Calu3 (cell line): ENCODE data around the gene FAM50A. TPM values are rescaled to one million over a fixed set of nuclear protein-coding genes. Genes with fewer than 3 reads are reported as not detected.

Experiments
- BruUV-seq: library from RNA; stranded (reverse); fragments of 400-500 nt; replicated peaks from 2 replicates; lab custom pipeline; 2021; lab: Mats Ljungman, UMichigan
- CTCF ChIA-PET: fragments of 300-600 bp; sonication (Branson Sonifier 250); formaldehyde crosslinking; loops from one replicate; lab custom pipeline; 2022; ENCODE audit warnings: antibody characterized with exemption; lab: Charles Lee
- DNase-seq: peaks from one replicate; pipeline ENCODE4 v3.0.0; 2022
- H3K27ac Mint-ChIP-seq: one replicate; pipeline ENCODE4 v1.8.0; 2022; ENCODE audit warnings: mixed read lengths; ENCODE audit not compliant: unreplicated experiment
- H3K27me3 Mint-ChIP-seq: one replicate; pipeline ENCODE4 v1.8.0; 2022; ENCODE audit warnings: mixed read lengths; ENCODE audit not compliant: unreplicated experiment
- H3K36me3 Mint-ChIP-seq: one replicate; pipeline ENCODE4 v1.8.0; 2022; ENCODE audit warnings: mild to moderate bottlenecking, moderate library complexity, mixed read lengths; ENCODE audit not compliant: insufficient read depth, unreplicated experiment
- H3K4me1 Mint-ChIP-seq: one replicate; pipeline ENCODE4 v1.8.0; 2022; ENCODE audit warnings: mild to moderate bottlenecking, low read depth, mixed read lengths; ENCODE audit not compliant: unreplicated experiment
- H3K4me3 Mint-ChIP-seq: one replicate; pipeline ENCODE4 v1.8.0; 2022; ENCODE audit warnings: mild to moderate bottlenecking, low read depth, moderate library complexity, mixed read lengths; ENCODE audit not compliant: unreplicated experiment
- H3K9me3 Mint-ChIP-seq: one replicate; pipeline ENCODE4 v1.8.0; 2022; ENCODE audit warnings: low read depth, mixed read lengths; ENCODE audit not compliant: unreplicated experiment
- CTCF ChIP-seq: fragments of 200-600 bp; IDR thresholded peaks from one replicate; pipeline ENCODE4 v1.8.0; 2022; ENCODE audit warnings: antibody characterized with exemption; ENCODE audit not compliant: unreplicated experiment
- intact Hi-C: fragments of 100-400 bp; cut with micrococcal nuclease; formaldehyde crosslinking; loops from one replicate; pipeline ENCODE4 v1.10.0; 2022; ENCODE audit not compliant: unreplicated experiment
- total RNA-seq: library from RNA; stranded (reverse); gene quantifications from 2 replicates; pipeline ENCODE4 v1.2.3, GENCODE V29; 2022

FAM50A gene
- total RNA-seq, 1 experiment from 2014 or later: 88.9 TPM

GRCh38 chrX:154460326-154460725 is 16.4 kb downstream of the FAM50A start:
- intact Hi-C loops: no loop called here
- CTCF ChIA-PET: no interaction called here
- Mint-ChIP-seq H3K27me3 (no peaks in the 10 kb centered on the region), H3K9me3 (no peaks in the 10 kb centered on the region), H3K27ac (no peak overlapping the region), H3K4me3 (peak overlapping the region; percentile 67), H3K36me3 (peaks cover 45% of the 10 kb centered on the region), H3K4me1 (peaks cover 17% of the 10 kb centered on the region)
- no TSS peak for BruUV-seq
- no peak for TF ChIP-seq CTCF
- DNase-seq: no peak

GRCh38 chrX:154462396-154462795 is 18.5 kb downstream of the FAM50A start:
- Mint-ChIP-seq H3K4me1 (peaks cover 13% of the 10 kb centered on the region), H3K27ac (no peak overlapping the region), H3K36me3 (peaks cover 49% of the 10 kb centered on the region), H3K9me3 (no peaks in the 10 kb centered on the region), H3K4me3 (no peak overlapping the region), H3K27me3 (no peaks in the 10 kb centered on the region)
- BruUV-seq: no TSS peak
- CTCF ChIA-PET: no interaction called here
- no peak for TF ChIP-seq CTCF
- intact Hi-C loops: no loop called here
- no peak for DNase-seq

- intact Hi-C loops: no loop called here
- Mint-ChIP-seq H3K4me1 (peaks cover 9% of the 10 kb centered on the region), H3K4me3 (no peak overlapping the region), H3K36me3 (peaks cover 43% of the 10 kb centered on the region), H3K9me3 (no peaks in the 10 kb centered on the region), H3K27me3 (no peaks in the 10 kb centered on the region), H3K27ac (no peak overlapping the region)
- no peak for DNase-seq
- BruUV-seq: no TSS peak
- CTCF ChIA-PET: no interaction called here
- TF ChIP-seq CTCF: no peak
Measured at GRCh38 chrX:154463611-154464220, 19.8 kb downstream of the FAM50A start.

GRCh38 chrX:154464806-154465365 is 20.9 kb downstream of the FAM50A start:
- Mint-ChIP-seq H3K4me1 (peaks cover 9% of the 10 kb centered on the region), H3K4me3 (no peak overlapping the region), H3K27ac (no peak overlapping the region), H3K27me3 (no peaks in the 10 kb centered on the region), H3K9me3 (no peaks in the 10 kb centered on the region), H3K36me3 (peaks cover 34% of the 10 kb centered on the region)
- intact Hi-C loops: no loop called here
- DNase-seq: no peak
- no TSS peak for BruUV-seq
- CTCF ChIA-PET: no interaction called here
- TF ChIP-seq CTCF: no peak
